Astrocyte (in vitro differentiated cells and primary cell): ENCODE data around the gene PRG3. TPM values are rescaled to one million over a fixed set of nuclear protein-coding genes. Genes with fewer than 3 reads are reported as not detected.

ENCODE experiments used
- DNase-seq: peaks from one replicate; pipeline ENCODE4 v3.0.0-alpha.2; 2010; ENCODE audit warnings: low read depth
- FAIRE-seq: peaks from 2 replicates; lab custom pipeline; 2011; peaks lifted over from hg19 to GRCh38; lab: Jason Lieb, UNC
- H2AFZ ChIP-seq: 2 replicates; pipeline ENCODE4 v1.6.0; 2012; ENCODE audit warnings: low read depth, low read length, inconsistent platforms
- H3K27ac ChIP-seq: 2 replicates; pipeline ENCODE4 v1.5.1; 2011; ENCODE audit warnings: low read depth, low read length, inconsistent platforms
- H3K27me3 ChIP-seq: 2 replicates; pipeline ENCODE4 v1.6.0; 2011; ENCODE audit warnings: low read length, inconsistent platforms; ENCODE audit not compliant: insufficient read depth
- H3K36me3 ChIP-seq: 2 replicates; pipeline ENCODE4 v1.5.1; 2011; ENCODE audit warnings: low read length, inconsistent platforms; ENCODE audit not compliant: insufficient read depth
- H3K4me1 ChIP-seq: 2 replicates; pipeline ENCODE4 v1.5.1; 2011; ENCODE audit warnings: low read length, inconsistent platforms; ENCODE audit not compliant: insufficient read depth
- H3K4me2 ChIP-seq: 2 replicates; pipeline ENCODE4 v1.6.0; 2012; ENCODE audit warnings: low read length, inconsistent platforms
- H3K4me3 ChIP-seq: 2 replicates; pipeline ENCODE4 v1.5.1; 2011; ENCODE audit warnings: low read depth, mild to moderate bottlenecking, low read length, inconsistent platforms; ENCODE audit not compliant: insufficient read depth
- H3K79me2 ChIP-seq: 2 replicates; pipeline ENCODE4 v1.6.0; 2012; ENCODE audit warnings: mild to moderate bottlenecking, low read length, inconsistent platforms; ENCODE audit not compliant: insufficient read depth
- H3K9ac ChIP-seq: 2 replicates; pipeline ENCODE4 v1.6.0; 2012; ENCODE audit warnings: mild to moderate bottlenecking, low read length, inconsistent platforms
- H3K9me3 ChIP-seq: 2 replicates; pipeline ENCODE4 v1.5.1; 2012; ENCODE audit warnings: low read depth, mild to moderate bottlenecking, low read length, inconsistent platforms; ENCODE audit not compliant: insufficient read depth
- H4K20me1 ChIP-seq: 2 replicates; pipeline ENCODE4 v1.6.0; 2012; ENCODE audit warnings: low read length, inconsistent platforms; ENCODE audit not compliant: insufficient read depth
- H3K27ac Mint-ChIP-seq: one replicate; pipeline ENCODE4 v1.8.0; 2021; ENCODE audit warnings: mild to moderate bottlenecking, mixed read lengths; ENCODE audit not compliant: unreplicated experiment
- H3K27me3 Mint-ChIP-seq: one replicate; pipeline ENCODE4 v1.8.0; 2021; ENCODE audit warnings: low read depth, mixed read lengths; ENCODE audit not compliant: unreplicated experiment
- H3K36me3 Mint-ChIP-seq: one replicate; pipeline ENCODE4 v1.8.0; 2021; ENCODE audit warnings: low read depth, mixed read lengths; ENCODE audit not compliant: unreplicated experiment
- H3K4me1 Mint-ChIP-seq: one replicate; pipeline ENCODE4 v1.8.0; 2021; ENCODE audit warnings: low read depth, mixed read lengths; ENCODE audit not compliant: unreplicated experiment
- H3K4me3 Mint-ChIP-seq: one replicate; pipeline ENCODE4 v1.8.0; 2021; ENCODE audit warnings: mild to moderate bottlenecking, moderate library complexity, mixed read lengths; ENCODE audit not compliant: unreplicated experiment
- H3K9me3 Mint-ChIP-seq: one replicate; pipeline ENCODE4 v1.8.0; 2021; ENCODE audit warnings: mild to moderate bottlenecking, mixed read lengths; ENCODE audit not compliant: unreplicated experiment
- EZH2 ChIP-seq: IDR thresholded peaks from 2 replicates; pipeline ENCODE4 v1.6.1; 2012; ENCODE audit warnings: mild to moderate bottlenecking, low read length, inconsistent platforms; ENCODE audit not compliant: insufficient read depth
- total RNA-seq: library from RNA; stranded (reverse); gene quantifications from 2 replicates; pipeline ENCODE4 v1.2.1, GENCODE V29; 2021
- TF ChIP-seq, protein P1 (sequence below): IDR thresholded peaks from 2 replicates; pipeline ENCODE4 v1.5.1; 2011; ENCODE audit warnings: low read depth, mild to moderate bottlenecking, inconsistent platforms, low read length, moderate library complexity; ENCODE audit not compliant: insufficient read depth

PRG3 gene
- total RNA-seq, 1 donor from 2014 or later, result not detected

DNA sequence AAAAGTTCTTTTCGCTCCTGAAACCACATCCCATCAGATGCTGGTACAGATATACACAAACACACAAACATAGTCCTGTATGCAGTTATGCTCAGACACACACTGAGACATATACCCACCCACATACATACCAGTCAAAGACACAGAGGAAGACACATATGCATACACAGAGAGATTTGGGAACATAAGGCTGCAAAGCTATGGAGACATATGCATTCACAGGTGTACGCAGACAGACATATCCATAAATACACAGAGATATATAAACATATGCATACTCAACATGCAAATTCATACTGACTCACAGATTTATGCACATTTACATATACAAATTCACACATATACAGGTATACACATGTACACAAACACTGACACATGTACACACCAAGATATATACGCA, 6.0 kb downstream of the PRG3 start:
- no peaks in the 10 kb centered on the region for H3K9me3 ChIP-seq
- H3K36me3 ChIP-seq, result no peaks in the 10 kb centered on the region
- peaks cover 3% of the 10 kb centered on the region for H3K4me1 ChIP-seq
- no peaks in the 10 kb centered on the region for H3K4me1 Mint-ChIP-seq
- H3K27me3 Mint-ChIP-seq, result peaks cover 31% of the 10 kb centered on the region
- H3K79me2 ChIP-seq, result no peaks in the 10 kb centered on the region
- no peaks in the 10 kb centered on the region for H3K36me3 Mint-ChIP-seq
- no peak overlapping the region for H2AFZ ChIP-seq
- H3K27me3 ChIP-seq, result no peaks in the 10 kb centered on the region
- no peak overlapping the region for H3K9ac ChIP-seq
- no peaks in the 10 kb centered on the region for H4K20me1 ChIP-seq
- no peak overlapping the region for H3K27ac Mint-ChIP-seq
- no peak overlapping the region for H3K4me2 ChIP-seq
- TF ChIP-seq EZH2, result no peak
- TF ChIP-seq, protein P1, sequence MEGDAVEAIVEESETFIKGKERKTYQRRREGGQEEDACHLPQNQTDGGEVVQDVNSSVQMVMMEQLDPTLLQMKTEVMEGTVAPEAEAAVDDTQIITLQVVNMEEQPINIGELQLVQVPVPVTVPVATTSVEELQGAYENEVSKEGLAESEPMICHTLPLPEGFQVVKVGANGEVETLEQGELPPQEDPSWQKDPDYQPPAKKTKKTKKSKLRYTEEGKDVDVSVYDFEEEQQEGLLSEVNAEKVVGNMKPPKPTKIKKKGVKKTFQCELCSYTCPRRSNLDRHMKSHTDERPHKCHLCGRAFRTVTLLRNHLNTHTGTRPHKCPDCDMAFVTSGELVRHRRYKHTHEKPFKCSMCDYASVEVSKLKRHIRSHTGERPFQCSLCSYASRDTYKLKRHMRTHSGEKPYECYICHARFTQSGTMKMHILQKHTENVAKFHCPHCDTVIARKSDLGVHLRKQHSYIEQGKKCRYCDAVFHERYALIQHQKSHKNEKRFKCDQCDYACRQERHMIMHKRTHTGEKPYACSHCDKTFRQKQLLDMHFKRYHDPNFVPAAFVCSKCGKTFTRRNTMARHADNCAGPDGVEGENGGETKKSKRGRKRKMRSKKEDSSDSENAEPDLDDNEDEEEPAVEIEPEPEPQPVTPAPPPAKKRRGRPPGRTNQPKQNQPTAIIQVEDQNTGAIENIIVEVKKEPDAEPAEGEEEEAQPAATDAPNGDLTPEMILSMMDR, result no peak
- no peak overlapping the region for H3K27ac ChIP-seq
- H3K4me3 Mint-ChIP-seq, result no peak overlapping the region
- H3K9me3 Mint-ChIP-seq, result peaks cover 1% of the 10 kb centered on the region
- H3K4me3 ChIP-seq, result no peak overlapping the region
- FAIRE-seq (no peak), DNase-seq (no peak)

- Histone ChIP-seq H3K9ac (no peak overlapping the region), H3K27ac (no peak overlapping the region), H2AFZ (no peak overlapping the region), H3K79me2 (no peaks in the 10 kb centered on the region), H3K4me3 (no peak overlapping the region), H3K4me1 (peaks cover 4% of the 10 kb centered on the region), H3K9me3 (no peaks in the 10 kb centered on the region), H4K20me1 (no peaks in the 10 kb centered on the region), H3K36me3 (no peaks in the 10 kb centered on the region), H3K27me3 (no peaks in the 10 kb centered on the region), H3K4me2 (no peak overlapping the region)
- H3K36me3 Mint-ChIP-seq, result no peaks in the 10 kb centered on the region
- H3K9me3 Mint-ChIP-seq, result peaks cover 1% of the 10 kb centered on the region
- no peak for TF ChIP-seq EZH2
- DNase-seq (no peak), FAIRE-seq (no peak)
- H3K27ac Mint-ChIP-seq, result no peak overlapping the region
- peaks cover 22% of the 10 kb centered on the region for H3K27me3 Mint-ChIP-seq
- no peak overlapping the region for H3K4me3 Mint-ChIP-seq
- H3K4me1 Mint-ChIP-seq, result no peaks in the 10 kb centered on the region
Observed at GRCh38 chr11:57373146-57373545, 7.8 kb downstream of the PRG3 start.

DNA sequence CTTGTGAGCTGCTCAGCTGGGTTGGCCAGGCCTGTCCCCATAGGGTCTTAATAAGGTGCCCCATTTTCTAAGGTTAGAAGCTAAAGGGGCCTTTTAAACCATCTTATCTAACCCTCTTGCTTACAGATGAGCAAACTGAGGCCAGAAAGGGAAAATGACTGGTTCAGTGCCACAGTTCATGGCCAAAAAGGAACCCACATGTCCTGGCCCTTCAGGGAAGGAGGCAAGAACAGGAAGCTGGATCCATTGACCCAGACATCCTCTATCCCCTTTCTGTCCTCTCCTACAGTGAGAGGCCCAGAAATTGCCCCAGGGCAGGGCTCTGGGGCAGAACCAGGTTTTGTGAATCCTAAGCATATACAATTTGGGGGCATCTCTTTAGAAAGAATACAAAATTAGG, 10.0 kb downstream of the PRG3 start:
- no peak overlapping the region for H3K27ac Mint-ChIP-seq
- Histone ChIP-seq H3K27me3 (peaks cover 4% of the 10 kb centered on the region), H4K20me1 (no peaks in the 10 kb centered on the region), H3K9me3 (no peaks in the 10 kb centered on the region), H3K4me2 (no peak overlapping the region), H3K9ac (no peak overlapping the region), H3K79me2 (no peaks in the 10 kb centered on the region), H2AFZ (no peak overlapping the region), H3K27ac (no peak overlapping the region), H3K4me3 (no peak overlapping the region), H3K4me1 (peaks cover 4% of the 10 kb centered on the region), H3K36me3 (no peaks in the 10 kb centered on the region)
- no peaks in the 10 kb centered on the region for H3K36me3 Mint-ChIP-seq
- no peaks in the 10 kb centered on the region for H3K4me1 Mint-ChIP-seq
- H3K9me3 Mint-ChIP-seq, result peaks cover 1% of the 10 kb centered on the region
- FAIRE-seq (no peak), DNase-seq (no peak)
- no peak overlapping the region for H3K4me3 Mint-ChIP-seq
- TF ChIP-seq, protein P1, result no peak
- TF ChIP-seq EZH2, result no peak
- H3K27me3 Mint-ChIP-seq, result peaks cover 18% of the 10 kb centered on the region
